GM12878 (cell line): ENCODE measurements around the gene UBE2E2. TPM values are rescaled to one million over a fixed set of nuclear protein-coding genes. Genes with fewer than 3 reads are reported as not detected.

Source experiments
- ATAC-seq: fragments of 200-7000 bp; cut with Tn5 transposase; 3 replicates; pipeline ENCODE4 v1.9.1; 2020; ENCODE audit warnings: mild to moderate bottlenecking, moderate library complexity
- BruUV-seq: library from RNA; stranded (reverse); fragments of 400-500 nt; replicated peaks from 2 replicates; lab custom pipeline; 2021; lab: Mats Ljungman, UMichigan
- CTCF ChIA-PET: fragments of 300-600 bp; sonication (Branson Sonifier 250); formaldehyde crosslinking; extraction: SDS; loops from one replicate; lab custom pipeline; 2021; ENCODE audit warnings: inconsistent platforms; lab: Yijun Ruan, JAX
- POLR2A ChIA-PET: fragments of 350-600 bp; formaldehyde crosslinking; extraction: SDS; loops from one replicate; lab custom pipeline; 2021; ENCODE audit warnings: inconsistent platforms; lab: Charles Lee
- RAD21 ChIA-PET: fragments of 300-600 bp; sonication (Branson Sonifier 250); formaldehyde crosslinking; loops from one replicate; lab custom pipeline; 2023; ENCODE audit warnings: antibody characterized with exemption; ENCODE audit not compliant: unreplicated experiment; lab: Charles Lee
- SMC1A ChIA-PET: fragments of 300-600 bp; sonication (Branson Sonifier 250); formaldehyde crosslinking; loops from one replicate; lab custom pipeline; 2023; ENCODE audit not compliant: unreplicated experiment, uncharacterized antibody; lab: Charles Lee
- DNase-seq: peaks from one replicate; pipeline ENCODE4 v3.0.0-alpha.2; 2011; ENCODE audit warnings: low read depth, low spot score
- FAIRE-seq: peaks from 3 replicates; lab custom pipeline; 2011; peaks lifted over from hg19 to GRCh38; lab: Jason Lieb, UNC
- H2AFZ ChIP-seq: 2 replicates; pipeline ENCODE4 v1.6.0; 2011; ENCODE audit warnings: low read depth, low read length, control low read depth; ENCODE audit not compliant: control insufficient read depth
- H3K27ac ChIP-seq: 2 replicates; pipeline ENCODE4 v1.5.1; 2011; ENCODE audit warnings: control low read depth; ENCODE audit not compliant: control insufficient read depth, insufficient read depth
- H3K27me3 ChIP-seq, 2 experiments: replicated peaks in 1 of 2; 2 replicates each; pipeline versions ENCODE4 v1.6.0 to v1.6.1; 2011; ENCODE audit warnings: low read length in 1 of 2; ENCODE audit not compliant: control insufficient read depth in 2 of 2, insufficient read depth in 2 of 2
- H3K36me3 ChIP-seq, 2 experiments: 2 replicates each; pipeline ENCODE4 v1.5.1; 2011; ENCODE audit warnings: low read length in 1 of 2; ENCODE audit not compliant: control insufficient read depth in 2 of 2, insufficient read depth in 2 of 2
- H3K4me1 ChIP-seq: 2 replicates; pipeline ENCODE4 v1.6.1; 2011; ENCODE audit warnings: mild to moderate bottlenecking, low read length, moderate library complexity, mixed read lengths; ENCODE audit not compliant: control insufficient read depth, insufficient read depth
- H3K4me2 ChIP-seq: 2 replicates; pipeline ENCODE4 v1.6.0; 2011; ENCODE audit warnings: control low read depth; ENCODE audit not compliant: control insufficient read depth, insufficient read depth
- H3K4me3 ChIP-seq: fragments of 200-600 bp; sonication (generic); 2 replicates; pipeline ENCODE4 v1.5.1; 2016
- H3K79me2 ChIP-seq: 2 replicates; pipeline ENCODE4 v1.6.0; 2011; ENCODE audit warnings: low read length; ENCODE audit not compliant: control insufficient read depth, insufficient read depth
- H3K9ac ChIP-seq: 2 replicates; pipeline ENCODE4 v1.8.0; 2011; ENCODE audit warnings: low read length, control low read depth, mixed read lengths; ENCODE audit not compliant: control insufficient read depth, insufficient read depth
- H3K9me3 ChIP-seq: replicated peaks from 3 replicates; pipeline ENCODE4 v1.5.1; 2011; ENCODE audit warnings: mild to moderate bottlenecking, low read length; ENCODE audit not compliant: control insufficient read depth, insufficient read depth
- H4K20me1 ChIP-seq: 2 replicates; pipeline ENCODE4 v1.6.0; 2011; ENCODE audit not compliant: control insufficient read depth, insufficient read depth
- ASH2L ChIP-seq: fragments of 300-600, 200-600 bp; sonication (generic); IDR thresholded peaks from 2 replicates; pipeline ENCODE4 v1.6.1; 2017; ENCODE audit warnings: low read depth, mild to moderate bottlenecking, borderline replicate concordance
- CBFB ChIP-seq: IDR thresholded peaks from 2 replicates; pipeline ENCODE4 v1.6.1; 2016; ENCODE audit warnings: antibody characterized with exemption, low read depth
- CEBPB ChIP-seq, 2 experiments: fragments of 150-350 bp in 1 of 2; IDR thresholded peaks; 2 replicates each; pipeline ENCODE4 v1.6.1; 2012 to 2014; ENCODE audit warnings: low read depth in 2 of 2, low read length in 2 of 2, borderline replicate concordance in 1 of 2, inconsistent platforms in 1 of 2
- CHD2 ChIP-seq: IDR thresholded peaks from 2 replicates; pipeline ENCODE4 v1.6.1; 2011; ENCODE audit warnings: low read depth, low read length, improper control_type of control experiment, borderline replicate concordance
- EP300 ChIP-seq, 2 experiments: fragments of 150-350 bp in 1 of 2; IDR thresholded peaks; 2 replicates each; pipeline ENCODE4 v1.6.1; 2011 to 2012; ENCODE audit warnings: low read depth in 2 of 2, low read length in 2 of 2, borderline replicate concordance in 1 of 2, improper control_type of control experiment in 1 of 2, inconsistent platforms in 1 of 2; ENCODE audit not compliant: control insufficient read depth in 1 of 2
- GATAD2B ChIP-seq: fragments of 450-650 bp; conservative IDR thresholded peaks from 2 replicates; pipeline ENCODE4 v1.6.1; 2017; ENCODE audit warnings: low read depth, mild to moderate bottlenecking, moderate library complexity
- IKZF2 ChIP-seq, 2 experiments: fragments of 450-650 bp; IDR thresholded peaks; 2 replicates each; pipeline ENCODE4 v1.6.1; 2017; ENCODE audit warnings: mild to moderate bottlenecking in 2 of 2, moderate library complexity in 2 of 2
- JUNB ChIP-seq: IDR thresholded peaks from 2 replicates; pipeline ENCODE4 v1.6.1; 2016; ENCODE audit warnings: antibody characterized with exemption, mild to moderate bottlenecking
- MTA3 ChIP-seq: IDR thresholded peaks from 2 replicates; pipeline ENCODE4 v1.6.1; 2012; ENCODE audit warnings: low read length, inconsistent platforms, borderline replicate concordance
- POLR2AphosphoS5 ChIP-seq: IDR thresholded peaks from 2 replicates; pipeline ENCODE4 v1.6.1; 2011; ENCODE audit warnings: mild to moderate bottlenecking, low read length, inconsistent platforms
- POU2F2 ChIP-seq: IDR thresholded peaks from 3 replicates; pipeline ENCODE4 v1.6.1; 2011; ENCODE audit warnings: low read depth, mild to moderate bottlenecking, low read length, borderline replicate concordance
- SMAD1 ChIP-seq: fragments of 450-650 bp; IDR thresholded peaks from 2 replicates; pipeline ENCODE4 v1.6.1; 2018; ENCODE audit warnings: mild to moderate bottlenecking, low read depth; ENCODE audit not compliant: partially characterized antibody
- SREBF1 ChIP-seq: IDR thresholded peaks from 2 replicates; pipeline ENCODE4 v1.6.1; 2012; ENCODE audit warnings: mild to moderate bottlenecking, low read length
- STAT1 ChIP-seq: fragments of 450-650 bp; conservative IDR thresholded peaks from 2 replicates; pipeline ENCODE4 v1.6.1; 2014; ENCODE audit warnings: antibody characterized with exemption, mild to moderate bottlenecking
- ZBED1 ChIP-seq: IDR thresholded peaks from 2 replicates; pipeline ENCODE4 v1.6.1; 2016; ENCODE audit warnings: borderline replicate concordance
- WGBS: methylation state at CpG from one replicate; pipeline ENCODE4 v1.1.6; 2016; ENCODE audit warnings: low lambda C conversion rate; ENCODE audit not compliant: insufficient replicate concordance, insufficient coverage; ENCODE audit errors: missing lambda C conversion rate; 5-methylcytosine and 5-hydroxymethylcytosine counted together
- in situ Hi-C: fragments of 300-500 bp; cut with MboI; formaldehyde crosslinking; loops from 9 replicates; pipeline ENCODE4 v1.14.3; 2018; ENCODE audit warnings: mixed read lengths
- intact Hi-C: fragments of 100-400 bp; cut with micrococcal nuclease; formaldehyde crosslinking; loops from one replicate; pipeline ENCODE4 v1.14.2; 2022; ENCODE audit not compliant: unreplicated experiment
- polyA plus RNA-seq, 11 experiments: library from polyadenylated mRNA; depleted of rRNA in 4 of 11; unstranded in 6 of 11; stranded (reverse) in 5 of 11; fragments of >200 nt; fragmentation: Nextera tagmentation in 4 of 11; fragmentation: Illumina TruSeq in 1 of 11; extraction: Ambion mirVana in 4 of 11; extraction: Trizol in 1 of 11; gene quantifications; 1 replicate in 1 of 11; 2 replicates in 10 of 11; pipeline versions ENCODE4 v1.2.1 to v1.2.3, GENCODE V29; 2011 to 2016; ENCODE audit warnings: inconsistent platforms in 2 of 11, missing spikeins in 2 of 11, low read depth in 1 of 11
- total RNA-seq, 4 experiments: library from RNA; depleted of rRNA in 3 of 4; stranded (reverse); fragments of >200 nt in 3 of 4; fragmentation: Illumina TruSeq in 1 of 4; extraction: Trizol in 1 of 4; gene quantifications; 2 replicates each; pipeline versions ENCODE4 v1.2.1 to v1.2.3, GENCODE V29; 2013 to 2021

Gene UBE2E2
- total and polyA plus RNA-seq, 10 of the 15 experiments (the other 5 are each of a cell fraction or from before 2014, with no cell fraction given), result 8.7 to 71.0 (median 36.4) TPM

DNA sequence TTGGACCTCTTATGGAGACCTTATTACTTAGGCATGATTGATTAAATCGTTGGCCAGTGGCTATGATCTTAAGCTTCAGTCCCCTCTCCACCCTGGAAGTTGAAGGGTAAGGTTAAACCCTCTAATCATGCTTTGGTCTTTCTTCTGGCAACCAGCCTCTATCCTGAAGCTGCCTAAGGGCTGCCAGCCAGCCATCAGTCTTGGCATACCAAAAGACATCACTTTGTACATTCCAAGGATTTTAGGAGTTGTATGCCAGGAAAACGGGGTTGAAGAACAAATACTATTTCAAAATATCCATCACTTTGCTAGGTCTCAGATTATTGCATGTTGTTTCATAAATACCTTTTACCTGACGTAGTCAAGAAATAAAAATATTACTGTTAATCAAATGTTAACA lies 28.9 kb downstream of the UBE2E2 start:
- CTCF ChIA-PET, result no interaction called here
- no peaks in the 10 kb centered on the region for H3K27me3 ChIP-seq
- SMC1A ChIA-PET, result no interaction called here
- BruUV-seq, result no TSS peak
- peaks cover 29% of the 10 kb centered on the region for H3K79me2 ChIP-seq
- H3K4me2 ChIP-seq, result no peak overlapping the region
- intact Hi-C loops, result no loop called here
- H3K27ac ChIP-seq, result no peak overlapping the region
- FAIRE-seq (no peak), DNase-seq (no peak), ATAC-seq (no peak)
- no peak overlapping the region for H2AFZ ChIP-seq
- TF ChIP-seq EP300 (IDR thresholded peaks at IDR 0.05; ENCODE audit: borderline replicate concordance in 1 of 2, control insufficient read depth in 1 of 2, low read depth in 2 of 2, low read length in 2 of 2) (no peak), MTA3 (no peak), SREBF1 (no peak), GATAD2B (no peak), IKZF2 (IDR thresholded peaks at IDR 0.05) (no peak), POLR2AphosphoS5 (no peak), ZBED1 (no peak), CEBPB (IDR thresholded peaks at IDR 0.05; ENCODE audit: borderline replicate concordance in 1 of 2, low read depth in 2 of 2, low read length in 2 of 2) (no peak), JUNB (no peak), CHD2 (no peak), POU2F2 (no peak), STAT1 (no peak), ASH2L (no peak), CBFB (no peak), SMAD1 (no peak)
- H3K9me3 ChIP-seq, result peaks cover 9% of the 10 kb centered on the region; the same call in 2 of the 3 replicates
- H3K4me3 ChIP-seq, result no peak overlapping the region
- RAD21 ChIA-PET, result no interaction called here
- POLR2A ChIA-PET, result no interaction called here
- H4K20me1 ChIP-seq, result peaks cover 2% of the 10 kb centered on the region; the same call in 1 of the 2 replicates
- no peaks in the 10 kb centered on the region for H3K36me3 ChIP-seq
- no peaks in the 10 kb centered on the region for H3K4me1 ChIP-seq
- WGBS, result 100% methylated on average over 3 of the region's 3 CpGs
- in situ Hi-C loops, result no loop called here
- H3K9ac ChIP-seq, result no peak overlapping the region
